HG03196 (cell line): ENCODE measurements around the gene TMEM255B.
A peak's percentile ranks its signal among the peaks of the same experiment; 100 is the strongest.
"Not testable (repeated sequence)": the region's sequence is repeated elsewhere in the genome, so short reads cannot be mapped to it uniquely, and the experiment has no call there.

ENCODE experiments used
- ATAC-seq: cut with Tn5 transposase; IDR thresholded peaks from one replicate; pipeline ENCODE4 v1.9.1; 2021; ENCODE audit not compliant: unreplicated experiment

TMEM255B gene

DNA sequence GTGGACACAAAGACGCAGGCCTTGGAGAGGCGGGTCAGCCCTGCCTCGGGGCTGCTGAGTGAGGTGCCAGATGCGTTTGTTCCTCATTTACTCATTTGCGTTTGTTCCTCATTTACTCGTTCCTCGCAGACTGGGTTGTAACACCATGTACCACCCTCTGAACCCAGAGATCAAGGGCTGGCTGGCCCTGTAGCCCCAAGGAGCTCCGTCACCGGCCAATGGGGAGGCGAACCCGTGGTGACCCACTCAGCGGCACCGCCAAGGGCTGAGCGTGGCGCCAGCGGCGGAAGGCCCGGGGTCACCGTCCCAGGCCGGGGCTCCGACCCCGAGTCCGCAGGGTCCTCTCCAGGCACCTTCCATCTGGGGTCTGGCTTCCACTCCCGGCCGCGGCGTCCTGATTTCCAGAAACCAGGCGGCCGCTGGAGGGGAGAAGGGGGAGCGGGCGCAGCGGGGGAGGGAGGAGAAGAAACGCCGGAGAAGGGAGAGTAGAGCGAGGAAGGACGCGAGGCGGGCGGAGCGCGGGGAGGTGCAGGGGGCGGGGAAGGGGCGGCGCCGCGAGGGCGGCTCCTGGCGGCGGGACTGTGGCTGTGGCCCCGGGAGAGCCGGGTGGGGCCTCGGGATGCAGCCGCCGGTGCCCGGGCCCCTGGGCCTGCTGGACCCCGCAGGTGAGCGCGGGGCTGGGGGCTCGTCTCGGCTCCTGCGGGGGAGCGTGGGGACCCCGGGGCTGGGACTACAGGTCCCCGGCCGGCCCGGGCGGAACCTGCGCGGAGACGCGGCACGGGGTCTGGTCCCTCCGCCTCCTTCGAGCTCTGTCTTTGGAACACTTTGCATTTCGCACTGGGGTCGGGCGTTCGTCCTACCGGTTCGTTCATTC is at the start of gene TMEM255B:
TSS of gene TMEM255B (plus strand) at position 576 of the 874 bp plus-strand sequence. CDS start at position 620, 44 bp downstream.
- peak; percentile 73 for ATAC-seq

GRCh38 chr13:113722921-113723320 is 36.1 kb upstream of the TMEM255B start:
- ATAC-seq: no peak

GRCh38 chr13:113723410-113724015 is 35.5 kb upstream of the TMEM255B start:
- no peak for ATAC-seq

DNA sequence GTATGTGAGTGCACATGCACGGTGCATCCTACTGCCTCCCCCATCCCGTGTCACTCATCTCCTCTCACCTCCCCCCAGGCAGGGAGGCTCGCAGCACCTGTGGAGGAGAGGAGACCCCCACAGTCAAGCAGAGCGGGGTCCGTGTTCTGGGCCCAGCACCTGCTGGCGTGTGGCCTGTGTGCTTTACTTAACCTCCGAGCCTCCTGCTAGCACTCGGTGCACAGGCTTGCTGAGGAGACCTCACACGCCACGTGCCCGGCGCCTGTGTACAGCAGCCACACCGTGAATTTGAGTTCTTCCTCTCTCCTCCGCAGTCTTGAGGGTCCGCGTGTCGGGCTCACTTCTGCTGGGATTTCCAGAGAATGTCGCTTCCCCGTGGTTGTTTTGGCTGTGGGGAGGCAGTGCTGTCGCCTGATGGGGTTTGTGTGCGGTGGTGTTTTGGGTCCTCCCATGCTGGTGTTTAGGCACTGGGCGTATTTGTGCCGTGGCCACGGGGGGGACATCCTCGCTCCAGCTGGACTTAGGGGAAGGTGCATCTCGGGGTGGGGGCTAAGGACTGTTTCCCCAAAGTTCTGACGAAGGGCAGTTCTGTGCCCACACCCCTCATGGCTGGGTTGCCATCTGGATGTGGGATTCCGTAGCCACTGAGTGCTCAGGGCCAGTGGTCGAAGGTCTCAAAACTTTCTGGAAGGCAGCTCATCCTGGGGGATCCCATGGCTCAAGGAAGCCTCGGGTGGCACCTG is 34.8 kb upstream of the TMEM255B start:
- ATAC-seq: peak; percentile 6

DNA sequence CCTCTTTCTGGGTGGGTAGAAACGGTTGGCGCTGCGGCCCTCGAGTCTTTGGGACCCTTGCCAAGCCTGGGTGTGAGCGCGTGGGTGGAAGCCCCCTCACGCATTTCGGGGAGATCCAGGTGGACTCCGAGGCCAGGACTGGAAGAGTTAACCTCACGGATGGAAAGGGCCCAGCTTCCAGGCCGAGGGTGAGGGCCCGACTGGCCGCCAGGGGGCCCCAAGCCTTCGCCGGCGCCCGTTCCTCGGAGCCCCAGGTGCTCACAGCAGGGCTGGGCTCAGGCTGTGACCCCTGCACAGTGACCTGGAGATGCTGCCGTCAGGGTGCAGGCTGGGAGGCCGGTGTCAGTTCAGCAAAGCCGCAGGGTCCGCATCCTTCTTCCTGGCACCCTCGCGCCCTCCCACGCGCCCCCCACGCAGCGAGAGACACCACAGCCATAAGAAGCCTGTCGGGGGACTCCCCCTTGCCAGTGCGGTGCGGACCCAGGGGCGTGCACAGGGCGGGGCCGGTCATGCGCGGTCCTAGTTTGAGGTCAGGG is 34.2 kb upstream of the TMEM255B start:
- ATAC-seq: peak; percentile 89

- ATAC-seq: not testable (repeated sequence)
Observed at GRCh38 chr13:113725329-113726105, 33.5 kb upstream of the TMEM255B start.

- ATAC-seq: not testable (repeated sequence)
Observed at GRCh38 chr13:113726106-113726821, 32.8 kb upstream of the TMEM255B start.

- ATAC-seq: no peak
Observed at GRCh38 chr13:113726961-113727411, 32.0 kb upstream of the TMEM255B start.

DNA sequence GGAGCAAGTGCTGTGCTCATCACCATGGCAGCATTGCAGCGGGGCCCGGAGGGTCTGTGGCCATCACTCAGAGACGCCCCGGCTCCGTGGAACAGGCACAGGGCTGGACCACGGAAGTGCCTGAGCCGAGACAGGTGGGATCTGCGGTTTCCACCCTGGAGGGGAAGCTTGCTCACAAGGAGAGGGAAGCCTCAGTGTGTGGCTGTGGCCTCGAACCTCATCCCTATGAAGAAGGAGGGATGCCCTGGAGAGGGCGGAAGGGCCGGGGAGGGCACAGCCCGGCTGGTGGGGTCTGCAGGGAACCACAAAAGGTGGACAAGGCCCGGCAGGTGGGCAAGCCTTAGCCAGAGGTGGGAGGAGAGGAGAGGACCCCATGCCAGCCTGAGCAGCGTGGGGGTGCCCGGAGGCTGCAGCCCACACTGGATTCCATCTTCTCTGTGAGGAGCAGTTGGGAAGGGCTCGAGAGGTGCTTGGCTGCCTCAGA is 30.4 kb upstream of the TMEM255B start:
- ATAC-seq: no peak

DNA sequence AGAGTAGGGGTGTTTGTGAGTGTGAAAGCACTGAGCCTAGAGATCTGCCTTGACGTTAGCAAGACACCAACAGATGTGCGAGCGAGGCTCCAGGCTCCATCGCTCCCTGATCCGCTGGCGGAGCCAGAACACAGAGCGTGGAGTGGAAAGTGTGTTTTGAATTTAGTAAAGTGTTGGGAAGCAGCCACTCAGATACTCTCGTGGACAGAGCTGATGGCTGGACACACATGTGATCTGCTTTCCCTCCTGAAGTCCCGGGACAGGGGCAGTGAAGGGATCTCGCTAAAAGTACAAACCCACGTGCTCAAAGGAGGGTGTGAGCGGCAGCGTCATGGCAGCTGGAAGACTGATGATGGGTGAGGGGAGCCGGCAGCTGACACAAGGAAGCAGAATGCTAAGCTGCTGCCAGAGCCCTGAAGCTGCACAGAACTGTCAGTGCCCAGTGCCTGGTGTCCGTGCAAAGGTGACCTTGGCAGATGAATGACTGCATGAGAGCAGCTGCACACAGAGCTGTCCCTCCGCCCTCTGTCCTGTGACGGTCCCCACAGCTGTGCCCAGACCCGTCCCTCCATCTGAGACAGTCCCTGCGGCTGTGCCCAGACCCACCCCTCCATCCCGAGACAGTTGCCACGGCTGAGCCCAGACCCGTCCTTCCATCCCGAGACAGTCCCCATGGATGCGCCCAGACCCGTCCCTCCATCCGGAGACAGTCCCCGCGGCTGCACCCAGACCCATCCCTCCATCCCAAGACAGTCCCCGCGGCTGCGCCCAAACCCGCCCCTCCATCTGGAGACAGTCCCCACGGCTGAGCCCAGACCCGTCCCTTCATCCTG is 29.6 kb upstream of the TMEM255B start:
- ATAC-seq: no peak

DNA sequence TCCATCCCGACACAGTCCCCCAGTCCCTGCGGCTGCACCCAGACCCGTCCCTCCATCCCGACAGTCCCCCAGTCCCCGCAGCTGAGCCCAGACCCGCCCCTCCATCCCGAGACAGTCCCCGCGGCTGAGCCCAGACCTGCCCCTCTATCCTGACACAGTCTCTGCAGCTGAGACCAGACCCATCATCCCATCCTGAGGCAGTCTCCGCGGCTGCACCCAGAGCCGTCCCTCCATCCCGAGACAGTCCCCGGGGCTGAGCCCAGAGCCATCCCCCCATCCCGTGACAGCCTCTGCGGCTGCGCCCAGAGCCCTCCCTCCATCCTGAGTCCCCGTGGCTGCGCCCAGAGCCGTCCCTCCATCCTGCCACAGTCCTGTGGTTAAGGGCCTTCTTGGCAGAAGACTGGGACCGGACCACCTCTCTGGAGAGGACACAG is 28.8 kb upstream of the TMEM255B start:
- no peak for ATAC-seq

GRCh38 chr13:113730831-113731191 is 28.2 kb upstream of the TMEM255B start:
- no peak for ATAC-seq

GRCh38 chr13:113731192-113732175 is 27.5 kb upstream of the TMEM255B start:
- ATAC-seq: no peak

DNA sequence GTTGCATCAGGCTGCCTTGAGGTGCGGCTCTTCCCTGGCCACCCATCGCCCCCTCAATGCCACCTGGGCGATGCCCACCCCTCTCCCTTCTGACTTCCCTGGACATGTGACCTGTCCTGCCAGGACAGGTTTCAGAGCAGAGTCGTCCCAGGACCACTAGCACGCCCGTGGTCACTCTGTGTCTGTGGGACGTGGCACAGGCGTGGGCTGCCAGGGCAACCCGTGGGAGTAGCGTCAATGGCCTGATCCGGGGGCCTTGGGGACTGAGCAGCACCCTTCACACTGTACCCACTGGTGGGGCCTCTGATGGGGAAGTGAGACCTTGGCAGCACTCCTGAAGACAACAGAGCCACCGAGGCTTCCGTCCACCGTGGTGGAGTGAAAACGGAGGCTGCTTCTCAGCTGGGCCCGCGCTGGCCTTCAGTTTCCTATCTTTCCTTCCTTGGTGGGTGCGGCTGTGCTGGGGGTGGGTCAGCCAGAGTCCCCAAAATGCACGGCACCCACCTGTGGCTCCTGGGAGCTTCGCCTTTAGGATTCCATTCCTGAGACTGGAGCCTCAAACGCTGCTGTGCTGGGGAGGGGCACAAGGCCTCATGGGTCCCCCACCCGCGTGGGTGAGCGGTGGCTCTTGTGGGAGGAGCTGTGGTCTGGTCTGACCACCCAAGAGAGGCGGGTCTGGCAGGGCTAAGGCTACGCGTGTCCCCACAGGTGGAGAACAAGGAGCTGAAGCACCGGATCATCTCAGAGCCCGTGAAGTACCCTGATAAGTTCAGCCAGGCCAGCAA is 26.7 kb upstream of the TMEM255B start:
- ATAC-seq: no peak

- no peak for ATAC-seq
Observed at GRCh38 chr13:113732961-113733950, 25.8 kb upstream of the TMEM255B start.
